ENCODE results near the gene SLC39A11. TPM values are rescaled to one million over a fixed set of nuclear protein-coding genes. Genes with fewer than 3 reads are reported as not detected.

The SLC39A11 gene
- total RNA-seq, 1 experiment from 2014 or later = 57.1 TPM

GRCh38 chr17:73050797-73051196, 41.7 kb downstream of the SLC39A11 start:
- ChIA-PET CTCF (no interaction called here), POLR2A (ENCODE audit: unreplicated experiment) (no interaction called here)
- no TSS peak for BruUV-seq (replicated peaks)
- TF ChIP-seq, protein P1, sequence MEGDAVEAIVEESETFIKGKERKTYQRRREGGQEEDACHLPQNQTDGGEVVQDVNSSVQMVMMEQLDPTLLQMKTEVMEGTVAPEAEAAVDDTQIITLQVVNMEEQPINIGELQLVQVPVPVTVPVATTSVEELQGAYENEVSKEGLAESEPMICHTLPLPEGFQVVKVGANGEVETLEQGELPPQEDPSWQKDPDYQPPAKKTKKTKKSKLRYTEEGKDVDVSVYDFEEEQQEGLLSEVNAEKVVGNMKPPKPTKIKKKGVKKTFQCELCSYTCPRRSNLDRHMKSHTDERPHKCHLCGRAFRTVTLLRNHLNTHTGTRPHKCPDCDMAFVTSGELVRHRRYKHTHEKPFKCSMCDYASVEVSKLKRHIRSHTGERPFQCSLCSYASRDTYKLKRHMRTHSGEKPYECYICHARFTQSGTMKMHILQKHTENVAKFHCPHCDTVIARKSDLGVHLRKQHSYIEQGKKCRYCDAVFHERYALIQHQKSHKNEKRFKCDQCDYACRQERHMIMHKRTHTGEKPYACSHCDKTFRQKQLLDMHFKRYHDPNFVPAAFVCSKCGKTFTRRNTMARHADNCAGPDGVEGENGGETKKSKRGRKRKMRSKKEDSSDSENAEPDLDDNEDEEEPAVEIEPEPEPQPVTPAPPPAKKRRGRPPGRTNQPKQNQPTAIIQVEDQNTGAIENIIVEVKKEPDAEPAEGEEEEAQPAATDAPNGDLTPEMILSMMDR (conservative IDR thresholded peaks at IDR 0.05) = no peak
- no peak for TF ChIP-seq EZH2 (IDR thresholded peaks at IDR 0.05; ENCODE audit: low read depth)
- intact Hi-C loops (cut with micrococcal nuclease; ENCODE audit: unreplicated experiment) = no loop called here
- no peak for DNase-seq
- Histone ChIP-seq H3F3A (ENCODE audit: insufficient read depth, low read depth) (no peaks in the 10 kb centered on the region), H3K27me3 (ENCODE audit: insufficient read depth, low read depth) (no peaks in the 10 kb centered on the region), H3K36me3 (ENCODE audit: low read depth) (no peaks in the 10 kb centered on the region), H3K9me2 (ENCODE audit: insufficient read depth) (no peaks in the 10 kb centered on the region), H4K20me1 (ENCODE audit: insufficient read depth) (no peaks in the 10 kb centered on the region), H3K79me2 (ENCODE audit: low read depth) (no peaks in the 10 kb centered on the region), H3K4me3 (no peak overlapping the region), H3K4me2 (no peak overlapping the region), H3K4me1 (replicated peaks; ENCODE audit: insufficient read depth) (no peaks in the 10 kb centered on the region), H3K27ac (no peak overlapping the region), H3K9me3 (ENCODE audit: insufficient read depth, low read depth) (no peaks in the 10 kb centered on the region), H2AFZ (no peak overlapping the region)

DNA sequence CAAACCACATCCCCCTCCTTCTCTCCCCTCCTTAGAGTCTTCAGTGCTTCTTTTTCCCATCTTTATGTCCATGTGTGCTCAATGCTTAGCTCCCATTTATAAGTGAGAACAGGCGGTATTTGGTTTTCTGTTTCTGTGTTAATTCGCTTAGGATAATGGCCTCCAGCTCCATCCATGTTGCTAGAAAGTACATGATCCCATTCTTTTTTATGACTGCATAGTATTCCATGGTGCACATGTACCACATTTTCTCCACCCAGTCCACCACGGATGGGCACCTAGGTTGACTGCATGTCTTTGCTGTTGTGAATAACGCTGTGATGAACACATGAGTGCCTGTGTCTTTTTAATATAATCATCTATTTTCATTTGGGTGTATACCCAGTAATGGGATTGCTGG, 44.3 kb downstream of the SLC39A11 start:
- Histone ChIP-seq H3K36me3 (ENCODE audit: low read depth) (no peaks in the 10 kb centered on the region), H3K9me2 (ENCODE audit: insufficient read depth) (no peaks in the 10 kb centered on the region), H3K79me2 (ENCODE audit: low read depth) (no peaks in the 10 kb centered on the region), H3F3A (ENCODE audit: insufficient read depth, low read depth) (no peaks in the 10 kb centered on the region), H3K4me3 (no peak overlapping the region), H3K9me3 (ENCODE audit: insufficient read depth, low read depth) (no peaks in the 10 kb centered on the region), H4K20me1 (ENCODE audit: insufficient read depth) (no peaks in the 10 kb centered on the region; the same call in 1 of the 2 replicates), H3K4me2 (no peak overlapping the region), H3K4me1 (replicated peaks; ENCODE audit: insufficient read depth) (no peaks in the 10 kb centered on the region), H3K27ac (no peak overlapping the region), H2AFZ (no peak overlapping the region), H3K27me3 (ENCODE audit: insufficient read depth, low read depth) (no peaks in the 10 kb centered on the region)
- TF ChIP-seq EZH2 (IDR thresholded peaks at IDR 0.05; ENCODE audit: low read depth) = no peak
- TF ChIP-seq, protein P1 (conservative IDR thresholded peaks at IDR 0.05) = no peak
- DNase-seq = no peak
- POLR2A ChIA-PET (ENCODE audit: unreplicated experiment) = no interaction called here
- CTCF ChIA-PET = no interaction called here
- BruUV-seq (replicated peaks) = no TSS peak
- intact Hi-C loops (cut with micrococcal nuclease; ENCODE audit: unreplicated experiment) = no loop called here

DNA sequence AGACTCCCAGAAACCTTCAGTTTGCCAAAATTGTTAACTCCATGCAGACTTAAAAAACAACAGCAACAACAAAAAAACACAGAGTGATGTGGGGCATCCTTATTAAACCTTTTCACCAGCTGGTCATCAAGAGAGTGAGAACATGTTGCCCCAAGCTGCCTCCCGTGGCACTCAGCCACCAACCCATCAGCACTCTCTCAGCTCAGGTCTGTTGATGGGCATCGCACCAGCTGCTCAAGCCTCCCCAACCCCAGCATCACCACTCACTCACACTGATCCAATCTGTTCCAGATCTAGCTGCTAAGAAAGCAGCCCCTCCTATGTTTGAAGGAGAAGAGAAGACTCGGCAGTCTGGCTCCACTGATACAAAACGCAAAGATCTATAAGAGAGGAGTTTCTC, 46.8 kb downstream of the SLC39A11 start:
- no TSS peak for BruUV-seq (replicated peaks)
- ChIA-PET CTCF (interaction anchor here (0.6 kb wide), 1 partner anchor 156 kb away, joined by 8 read pairs; no protein-coding TSS in a partner anchor), POLR2A (ENCODE audit: unreplicated experiment) (no interaction called here)
- no peak for TF ChIP-seq EZH2 (IDR thresholded peaks at IDR 0.05; ENCODE audit: low read depth)
- TF ChIP-seq, protein P1 (conservative IDR thresholded peaks at IDR 0.05) = no peak
- H3F3A ChIP-seq (ENCODE audit: insufficient read depth, low read depth) = no peaks in the 10 kb centered on the region
- H2AFZ ChIP-seq = no peak overlapping the region
- H3K4me2 ChIP-seq = no peak overlapping the region
- no peaks in the 10 kb centered on the region for H3K36me3 ChIP-seq (ENCODE audit: low read depth)
- intact Hi-C loops (cut with micrococcal nuclease; ENCODE audit: unreplicated experiment) = no loop called here
- no peak overlapping the region for H3K4me3 ChIP-seq
- no peak for DNase-seq
- no peaks in the 10 kb centered on the region for H3K4me1 ChIP-seq (replicated peaks; ENCODE audit: insufficient read depth)
- no peaks in the 10 kb centered on the region; the same call in 1 of the 2 replicates for H4K20me1 ChIP-seq (ENCODE audit: insufficient read depth)
- no peaks in the 10 kb centered on the region for H3K9me2 ChIP-seq (ENCODE audit: insufficient read depth)
- no peak overlapping the region for H3K27ac ChIP-seq
- H3K79me2 ChIP-seq (ENCODE audit: low read depth) = no peaks in the 10 kb centered on the region
- no peaks in the 10 kb centered on the region for H3K27me3 ChIP-seq (ENCODE audit: insufficient read depth, low read depth)
- H3K9me3 ChIP-seq (ENCODE audit: insufficient read depth, low read depth) = no peaks in the 10 kb centered on the region

Measured in PC-9 (cell line).